CD4-positive, CD25-positive, alpha-beta regulatory T cell (primary cell): ENCODE results near the gene PCDHGA5. TPM values are rescaled to one million over a fixed set of nuclear protein-coding genes. Genes with fewer than 3 reads are reported as not detected.
"Not testable (repeated sequence)": the region's sequence is repeated elsewhere in the genome, so short reads cannot be mapped to it uniquely, and the experiment has no call there.

Source experiments
- ATAC-seq, 2 donors: fragments of 150-1000 bp; cut with Tn5 transposase; one replicate each; pipeline ENCODE4 v1.10.0; 2021; ENCODE audit warnings: low read depth in 2 of 2, moderate number of reproducible peaks in 2 of 2, moderate library complexity in 1 of 2
- DNase-seq, 3 donors: peaks; one replicate each; pipeline versions ENCODE4 v3.0.0 to v3.0.0-alpha.2; 2012 to 2022; ENCODE audit warnings: mixed read lengths in 1 of 3
- H3K27ac ChIP-seq: one replicate; pipeline ENCODE4 v1.7.0; 2013; ENCODE audit warnings: mild to moderate bottlenecking, low read length; ENCODE audit not compliant: insufficient read depth, poor library complexity, severe bottlenecking
- H3K27me3 ChIP-seq: one replicate; pipeline ENCODE4 v1.7.0; 2013; ENCODE audit warnings: low read length; ENCODE audit not compliant: control insufficient read depth, insufficient read depth
- H3K36me3 ChIP-seq: one replicate; pipeline ENCODE4 v1.7.0; 2013; ENCODE audit warnings: mild to moderate bottlenecking, low read length, moderate library complexity; ENCODE audit not compliant: control insufficient read depth, insufficient read depth
- H3K4me1 ChIP-seq: 2 replicates; pipeline ENCODE4 v1.7.0; 2013; ENCODE audit warnings: mild to moderate bottlenecking, low read length; ENCODE audit not compliant: insufficient read depth, control insufficient read depth, poor library complexity, severe bottlenecking
- H3K4me3 ChIP-seq: one replicate; pipeline ENCODE4 v1.7.0; 2013; ENCODE audit warnings: low read depth, mild to moderate bottlenecking, low read length, moderate library complexity
- H3K9me3 ChIP-seq, 2 experiments: 1 replicate in 1 of 2; 2 replicates in 1 of 2; pipeline ENCODE4 v1.7.0; 2013; ENCODE audit warnings: low read length in 2 of 2, mild to moderate bottlenecking in 1 of 2, moderate library complexity in 1 of 2; ENCODE audit not compliant: control insufficient read depth in 2 of 2
- H3K27ac Mint-ChIP-seq, 3 donors: one replicate each; pipeline ENCODE4 v1.8.0; 2020 to 2022; ENCODE audit warnings: mild to moderate bottlenecking in 3 of 3, mixed read lengths in 3 of 3, moderate library complexity in 2 of 3
- H3K27me3 Mint-ChIP-seq: one replicate; pipeline ENCODE4 v1.8.0; 2022; ENCODE audit warnings: mild to moderate bottlenecking, mixed read lengths
- H3K36me3 Mint-ChIP-seq: one replicate; pipeline ENCODE4 v1.8.0; 2020; ENCODE audit warnings: mixed read lengths
- H3K4me1 Mint-ChIP-seq, 4 donors: one replicate each; pipeline ENCODE4 v1.8.0; 2020 to 2022; ENCODE audit warnings: mixed read lengths in 4 of 4, mild to moderate bottlenecking in 1 of 4
- H3K4me3 Mint-ChIP-seq, 4 donors: one replicate each; pipeline ENCODE4 v1.8.0; 2020 to 2022; ENCODE audit warnings: mild to moderate bottlenecking in 4 of 4, mixed read lengths in 4 of 4, moderate library complexity in 3 of 4
- H3K9me3 Mint-ChIP-seq, 7 donors: one replicate each; pipeline ENCODE4 v1.8.0; 2020 to 2022; ENCODE audit warnings: mixed read lengths in 7 of 7, mild to moderate bottlenecking in 3 of 7, moderate library complexity in 2 of 7
- polyA plus RNA-seq, 4 donors: library from polyadenylated mRNA; unstranded; fragments of 300-500 nt; fragmentation: Illumina TruSeq; gene quantifications; one replicate each; pipeline ENCODE4 v1.2.3, GENCODE V29; 2021
- total RNA-seq: library from RNA; stranded (reverse); gene quantifications from one replicate; pipeline ENCODE4 v1.2.3, GENCODE V29; 2022

PCDHGA5 gene
- total and polyA plus RNA-seq, 5 donors from 2014 or later = 0.08 TPM; not detected in 4

DNA sequence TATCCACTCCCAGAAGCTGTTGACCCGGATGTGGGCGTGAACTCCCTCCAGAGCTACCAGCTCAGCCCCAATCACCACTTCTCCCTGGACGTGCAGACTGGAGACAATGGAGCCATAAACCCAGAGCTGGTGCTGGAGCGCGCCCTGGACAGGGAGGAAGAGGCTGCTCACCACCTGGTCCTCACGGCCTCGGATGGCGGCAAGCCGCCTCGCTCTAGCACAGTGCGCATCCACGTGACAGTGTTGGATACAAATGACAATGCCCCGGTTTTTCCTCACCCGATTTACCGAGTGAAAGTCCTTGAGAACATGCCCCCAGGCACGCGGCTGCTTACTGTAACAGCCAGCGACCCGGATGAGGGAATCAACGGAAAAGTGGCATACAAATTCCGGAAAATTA, 29.3 kb downstream of the PCDHGA5 start:
- H3K36me3 ChIP-seq = no peaks in the 10 kb centered on the region
- Mint-ChIP-seq H3K4me1 (peaks cover 0 to 3% (median 0%) of the 10 kb centered on the region in 4 donors), H3K27ac (no peak overlapping the region), H3K4me3 (no peak overlapping the region), H3K9me3 (peaks cover 0 to 56% (median 11%) of the 10 kb centered on the region in 7 donors), H3K36me3 (peaks cover 3% of the 10 kb centered on the region), H3K27me3 (peaks cover 49% of the 10 kb centered on the region)
- peaks cover 24% of the 10 kb centered on the region for H3K27me3 ChIP-seq
- DNase-seq (no peak), ATAC-seq (no peak)
- peaks cover 23 to 37% of the 10 kb centered on the region in 2 experiments for H3K9me3 ChIP-seq
- H3K4me1 ChIP-seq = no peaks in the 10 kb centered on the region
- no peak overlapping the region for H3K27ac ChIP-seq
- H3K4me3 ChIP-seq = no peak overlapping the region

DNA sequence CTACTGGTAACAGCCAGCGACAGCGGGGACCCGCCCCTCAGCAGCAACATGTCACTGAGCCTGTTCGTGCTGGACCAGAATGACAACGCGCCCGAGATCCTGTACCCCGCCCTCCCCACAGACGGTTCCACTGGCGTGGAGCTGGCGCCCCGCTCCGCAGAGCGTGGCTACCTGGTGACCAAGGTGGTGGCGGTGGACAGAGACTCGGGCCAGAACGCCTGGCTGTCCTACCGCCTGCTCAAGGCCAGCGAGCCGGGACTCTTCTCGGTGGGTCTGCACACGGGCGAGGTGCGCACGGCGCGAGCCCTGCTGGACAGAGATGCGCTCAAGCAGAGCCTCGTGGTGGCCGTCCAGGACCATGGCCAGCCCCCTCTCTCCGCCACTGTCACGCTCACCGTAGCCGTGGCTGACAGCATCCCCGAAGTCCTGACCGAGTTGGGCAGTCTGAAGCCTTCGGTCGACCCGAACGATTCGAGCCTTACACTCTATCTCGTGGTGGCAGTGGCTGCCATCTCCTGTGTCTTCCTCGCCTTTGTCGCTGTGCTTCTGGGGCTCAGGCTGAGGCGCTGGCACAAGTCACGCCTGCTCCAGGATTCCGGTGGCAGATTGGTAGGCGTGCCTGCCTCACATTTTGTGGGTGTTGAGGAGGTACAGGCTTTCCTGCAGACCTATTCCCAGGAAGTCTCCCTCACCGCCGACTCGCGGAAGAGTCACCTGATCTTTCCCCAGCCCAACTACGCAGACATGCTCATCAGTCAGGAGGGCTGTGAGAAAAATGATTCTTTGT, 30.6 kb downstream of the PCDHGA5 start:
- peaks cover 23 to 37% of the 10 kb centered on the region in 2 experiments for H3K9me3 ChIP-seq
- not testable (repeated sequence) for H3K36me3 Mint-ChIP-seq, H3K27ac Mint-ChIP-seq, H3K4me1 Mint-ChIP-seq, DNase-seq, H3K36me3 ChIP-seq, H3K4me3 ChIP-seq, H3K4me1 ChIP-seq, H3K27ac ChIP-seq, ATAC-seq
- Mint-ChIP-seq H3K9me3 (peaks cover 0 to 55% (median 8%) of the 10 kb centered on the region in 7 donors), H3K27me3 (peaks cover 41% of the 10 kb centered on the region), H3K4me3 (peak overlapping the region in 1 of 4 donors; percentile 32)
- peaks cover 23% of the 10 kb centered on the region for H3K27me3 ChIP-seq

DNA sequence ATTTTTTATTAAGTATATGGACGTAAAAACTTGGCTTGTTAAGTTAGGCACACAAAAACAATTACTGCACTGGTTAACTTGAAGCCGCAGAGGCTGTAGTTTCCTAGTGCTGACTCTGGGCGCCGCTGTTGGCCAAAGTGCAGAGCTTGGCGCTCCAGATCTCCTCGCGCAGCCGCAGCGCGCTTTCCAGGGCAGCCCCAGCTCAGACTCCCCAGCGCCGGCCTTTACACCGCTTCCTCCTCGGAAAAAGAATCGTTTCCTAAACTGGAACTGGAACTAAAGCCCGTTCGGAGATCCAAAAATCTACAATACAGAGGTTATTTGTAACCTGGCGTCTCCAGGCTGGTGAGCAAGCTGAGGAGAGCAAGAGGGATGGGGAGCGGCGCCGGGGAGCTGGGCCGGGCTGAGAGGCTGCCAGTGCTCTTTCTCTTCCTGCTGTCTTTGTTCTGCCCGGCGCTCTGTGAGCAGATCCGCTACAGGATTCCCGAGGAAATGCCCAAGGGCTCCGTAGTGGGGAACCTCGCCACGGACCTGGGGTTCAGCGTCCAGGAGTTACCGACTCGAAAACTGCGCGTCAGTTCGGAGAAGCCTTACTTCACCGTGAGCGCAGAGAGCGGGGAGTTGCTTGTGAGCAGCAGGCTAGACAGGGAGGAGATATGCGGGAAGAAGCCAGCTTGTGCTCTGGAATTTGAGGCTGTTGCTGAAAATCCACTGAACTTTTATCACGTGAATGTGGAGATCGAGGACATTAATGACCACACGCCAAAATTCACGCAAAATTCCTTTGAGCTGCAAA, 34.0 kb downstream of the PCDHGA5 start, which contains the start of gene PCDHGB5:
Gene PCDHGB5 (plus strand): TSS at position 192 of the 796 bp plus-strand sequence. CDS start 181 bp downstream, at position 373.
- not testable (repeated sequence) for H3K4me1 Mint-ChIP-seq, H3K27ac ChIP-seq, H3K36me3 Mint-ChIP-seq, H3K27ac Mint-ChIP-seq, H3K4me3 ChIP-seq, H3K36me3 ChIP-seq, H3K4me1 ChIP-seq
- Mint-ChIP-seq H3K9me3 (peaks cover 0 to 41% (median 7%) of the 10 kb centered on the region in 7 donors), H3K27me3 (peaks cover 40% of the 10 kb centered on the region), H3K4me3 (peak within 1 kb of the TSS in 2 of 4 donors; percentile 29 to 43)
- DNase-seq = peak in 1 of 3 donors; percentile 45
- peak; percentile 50 to 59 for ATAC-seq
- Histone ChIP-seq H3K27me3 (peaks cover 26% of the 10 kb centered on the region), H3K9me3 (peaks cover 21 to 28% of the 10 kb centered on the region in 2 experiments)

DNA sequence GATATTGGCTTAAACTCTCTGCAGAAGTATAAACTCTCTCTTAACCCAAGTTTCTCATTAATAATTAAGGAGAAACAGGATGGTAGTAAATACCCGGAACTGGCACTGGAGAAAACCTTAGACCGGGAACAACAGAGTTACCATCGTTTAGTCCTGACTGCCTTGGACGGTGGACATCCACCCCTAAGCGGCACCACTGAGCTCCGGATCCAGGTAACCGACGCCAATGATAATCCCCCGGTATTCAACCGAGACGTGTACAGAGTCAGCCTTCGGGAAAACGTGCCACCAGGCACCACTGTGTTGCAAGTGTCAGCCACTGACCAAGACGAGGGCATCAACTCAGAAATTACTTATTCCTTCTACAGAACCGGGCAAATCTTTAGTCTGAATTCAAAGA, 34.6 kb downstream of the PCDHGA5 start:
- Histone ChIP-seq H3K9me3 (peaks cover 19 to 29% of the 10 kb centered on the region in 2 experiments), H3K4me1 (no peaks in the 10 kb centered on the region), H3K27me3 (peaks cover 25% of the 10 kb centered on the region), H3K27ac (no peak overlapping the region), H3K4me3 (no peak overlapping the region), H3K36me3 (no peaks in the 10 kb centered on the region)
- H3K4me1 Mint-ChIP-seq = peaks cover 0 to 6% (median 0%) of the 10 kb centered on the region in 4 donors
- peaks cover 3% of the 10 kb centered on the region for H3K36me3 Mint-ChIP-seq
- H3K4me3 Mint-ChIP-seq = peak overlapping the region in 1 of 4 donors; percentile 29
- peaks cover 0 to 39% (median 10%) of the 10 kb centered on the region in 7 donors for H3K9me3 Mint-ChIP-seq
- no peak overlapping the region for H3K27ac Mint-ChIP-seq
- peaks cover 46% of the 10 kb centered on the region for H3K27me3 Mint-ChIP-seq
- ATAC-seq = no peak
- DNase-seq = no peak

DNA sequence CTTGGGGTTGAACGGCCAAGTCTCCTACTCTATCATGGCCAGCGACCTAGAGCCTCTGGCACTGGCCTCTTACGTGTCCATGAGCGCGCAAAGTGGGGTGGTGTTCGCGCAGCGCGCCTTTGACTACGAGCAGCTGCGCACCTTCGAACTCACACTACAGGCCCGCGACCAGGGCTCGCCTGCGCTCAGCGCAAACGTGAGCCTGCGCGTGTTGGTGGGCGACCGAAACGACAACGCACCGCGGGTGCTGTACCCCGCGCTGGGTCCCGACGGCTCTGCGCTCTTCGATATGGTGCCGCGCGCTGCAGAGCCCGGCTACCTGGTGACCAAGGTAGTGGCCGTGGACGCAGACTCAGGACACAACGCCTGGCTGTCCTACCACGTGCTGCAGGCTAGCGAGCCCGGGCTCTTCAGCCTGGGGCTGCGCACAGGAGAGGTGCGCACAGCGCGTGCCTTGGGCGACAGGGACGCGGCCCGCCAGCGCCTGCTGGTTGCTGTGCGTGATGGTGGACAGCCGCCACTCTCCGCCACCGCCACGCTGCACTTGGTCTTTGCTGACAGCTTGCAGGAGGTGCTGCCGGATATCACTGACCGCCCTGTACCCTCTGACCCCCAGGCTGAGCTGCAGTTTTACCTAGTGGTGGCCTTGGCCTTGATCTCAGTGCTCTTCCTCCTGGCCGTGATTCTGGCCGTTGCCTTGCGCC, 35.7 kb downstream of the PCDHGA5 start:
- ATAC-seq (no peak), DNase-seq (no peak)
- Mint-ChIP-seq H3K9me3 (peaks cover 0 to 38% (median 10%) of the 10 kb centered on the region in 7 donors), H3K27me3 (peaks cover 51% of the 10 kb centered on the region), H3K4me3 (no peak overlapping the region), H3K27ac (no peak overlapping the region), H3K36me3 (peaks cover 3% of the 10 kb centered on the region), H3K4me1 (peaks cover 0 to 6% (median 0%) of the 10 kb centered on the region in 4 donors)
- Histone ChIP-seq H3K4me1 (no peaks in the 10 kb centered on the region), H3K9me3 (peaks cover 20 to 29% of the 10 kb centered on the region in 2 experiments), H3K27me3 (peaks cover 21% of the 10 kb centered on the region), H3K36me3 (no peaks in the 10 kb centered on the region), H3K4me3 (no peak overlapping the region), H3K27ac (no peak overlapping the region)

DNA sequence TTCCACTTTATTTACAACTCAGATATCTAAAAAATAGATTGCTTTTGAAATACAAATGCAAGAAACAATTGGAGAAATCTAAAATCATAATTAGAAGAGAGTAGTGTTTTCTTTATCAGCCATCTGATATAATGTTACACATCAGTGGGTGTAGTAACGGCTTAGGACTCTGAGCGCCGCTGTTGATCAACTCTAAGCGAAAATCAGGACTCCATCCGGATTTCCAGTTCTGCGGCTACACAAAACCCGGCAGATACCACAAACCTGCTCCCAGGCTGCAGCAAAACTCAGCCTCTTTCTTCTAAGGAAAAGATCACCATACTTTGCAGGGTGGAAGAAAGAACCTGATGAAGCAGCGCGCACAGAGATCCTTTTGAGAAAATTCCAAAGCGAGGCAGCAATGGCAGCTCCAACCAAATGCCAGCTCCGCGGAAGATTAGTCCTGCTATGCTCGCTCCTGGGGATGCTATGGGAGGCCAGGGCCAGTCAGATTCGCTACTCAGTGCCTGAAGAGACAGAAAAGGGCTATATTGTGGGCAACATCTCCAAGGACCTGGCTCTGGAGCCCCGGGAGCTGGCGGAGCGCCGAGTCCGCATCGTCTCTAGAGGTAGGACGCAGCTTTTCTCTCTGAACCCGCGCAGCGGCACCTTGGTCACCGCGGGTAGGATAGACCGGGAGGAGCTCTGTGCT, 38.7 kb downstream of the PCDHGA5 start, which contains the start of gene PCDHGA9:
Gene PCDHGA9 (plus strand): TSS at position 226 of the 691 bp plus-strand sequence. CDS start 175 bp downstream, at position 401.
- Mint-ChIP-seq H3K36me3 (peaks cover 8% of the 10 kb centered on the region), H3K27me3 (peaks cover 60% of the 10 kb centered on the region), H3K27ac (no peak within 1 kb of the TSS), H3K4me1 (peaks cover 0 to 6% (median 0%) of the 10 kb centered on the region in 4 donors), H3K4me3 (peak within 1 kb of the TSS; percentile 27 to 52 (median 34)), H3K9me3 (peaks cover 0 to 29% (median 7%) of the 10 kb centered on the region in 7 donors)
- Histone ChIP-seq H3K4me3 (no peak within 1 kb of the TSS), H3K36me3 (no peaks in the 10 kb centered on the region), H3K27me3 (peaks cover 38% of the 10 kb centered on the region), H3K9me3 (peaks cover 24 to 35% of the 10 kb centered on the region in 2 experiments), H3K4me1 (no peaks in the 10 kb centered on the region), H3K27ac (no peak within 1 kb of the TSS)
- ATAC-seq (no peak), DNase-seq (no peak)
